Naive B cell (primary cell): ENCODE data around the gene TTC23. TPM values are rescaled to one million over a fixed set of nuclear protein-coding genes. Genes with fewer than 3 reads are reported as not detected.

Experiments
- ATAC-seq, 2 donors: fragments of 150-1000 bp; cut with Tn5 transposase; 2 replicates each; pipeline ENCODE4 v1.10.0; 2021; ENCODE audit warnings: low read depth in 2 of 2, mild to moderate bottlenecking in 2 of 2, moderate library complexity in 2 of 2
- DNase-seq: peaks from one replicate; pipeline ENCODE4 v3.0.0; 2022
- H3K27ac Mint-ChIP-seq, 6 donors: one replicate each; pipeline ENCODE4 v1.8.0; 2020 to 2022; ENCODE audit warnings: mild to moderate bottlenecking in 6 of 6, mixed read lengths in 6 of 6, moderate library complexity in 5 of 6, inconsistent platforms in 2 of 6
- H3K27me3 Mint-ChIP-seq, 3 donors: one replicate each; pipeline ENCODE4 v1.8.0; 2021 to 2022; ENCODE audit warnings: mixed read lengths in 3 of 3, mild to moderate bottlenecking in 1 of 3
- H3K36me3 Mint-ChIP-seq, 2 donors: one replicate each; pipeline ENCODE4 v1.8.0; 2020 to 2022; ENCODE audit warnings: mixed read lengths in 2 of 2, inconsistent platforms in 1 of 2, mild to moderate bottlenecking in 1 of 2
- H3K4me1 Mint-ChIP-seq, 3 donors: one replicate each; pipeline ENCODE4 v1.8.0; 2020 to 2022; ENCODE audit warnings: mixed read lengths in 3 of 3, inconsistent platforms in 1 of 3, mild to moderate bottlenecking in 1 of 3, moderate library complexity in 1 of 3
- H3K4me3 Mint-ChIP-seq, 8 donors: one replicate each; pipeline ENCODE4 v1.8.0; 2020 to 2022; ENCODE audit warnings: mild to moderate bottlenecking in 8 of 8, mixed read lengths in 8 of 8, moderate library complexity in 8 of 8, inconsistent platforms in 2 of 8
- H3K9me3 Mint-ChIP-seq, 7 donors: one replicate each; pipeline ENCODE4 v1.8.0; 2020 to 2022; ENCODE audit warnings: mixed read lengths in 7 of 7, mild to moderate bottlenecking in 5 of 7, inconsistent platforms in 2 of 7, moderate library complexity in 1 of 7
- polyA plus RNA-seq, 6 donors: library from polyadenylated mRNA; unstranded; fragments of 300-500 nt; fragmentation: Illumina TruSeq; gene quantifications; one replicate each; pipeline ENCODE4 v1.2.3, GENCODE V29; 2021; ENCODE audit warnings: low read depth in 6 of 6

TTC23 gene
- polyA plus RNA-seq, 6 donors from 2014 or later: 0.58 to 1.1 (median 0.96) TPM; not detected in 3

GRCh38 chr15:99176757-99177156, 72.6 kb downstream of the TTC23 start:
- DNase-seq (no peak), ATAC-seq (no peak)
- Mint-ChIP-seq H3K4me3 (no peak overlapping the region), H3K27me3 (no peaks in the 10 kb centered on the region), H3K4me1 (no peaks in the 10 kb centered on the region), H3K27ac (no peak overlapping the region), H3K9me3 (no peaks in the 10 kb centered on the region), H3K36me3 (no peaks in the 10 kb centered on the region)

GRCh38 chr15:99174567-99175395, 74.6 kb downstream of the TTC23 start:
- Mint-ChIP-seq H3K4me3 (no peak overlapping the region), H3K27ac (peak overlapping the region in 3 of 6 donors; percentile 57 to 69 (median 65)), H3K27me3 (no peaks in the 10 kb centered on the region), H3K36me3 (no peaks in the 10 kb centered on the region), H3K9me3 (no peaks in the 10 kb centered on the region), H3K4me1 (no peaks in the 10 kb centered on the region)
- ATAC-seq: no peak
- DNase-seq: no peak

DNA sequence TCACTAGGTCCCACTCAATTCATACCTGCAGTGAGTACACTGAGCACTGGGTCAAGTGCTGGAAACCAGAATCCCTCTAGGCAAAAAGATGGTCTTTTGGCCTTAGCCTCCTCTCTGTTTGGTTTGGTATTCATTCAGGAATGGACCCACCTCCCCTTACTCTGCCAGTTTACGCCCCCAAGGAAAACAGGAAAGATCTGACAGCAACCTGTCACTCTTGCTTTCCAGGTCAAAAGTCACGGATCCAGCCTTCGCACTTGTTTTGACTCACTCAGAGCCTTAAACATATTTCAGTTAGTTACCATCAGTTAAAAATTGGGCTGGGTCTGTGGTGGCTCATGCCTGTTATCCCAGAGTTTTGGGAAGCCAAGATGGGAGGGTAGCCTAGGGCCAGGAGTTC, 76.4 kb downstream of the TTC23 start:
- H3K27me3 Mint-ChIP-seq: no peaks in the 10 kb centered on the region
- no peaks in the 10 kb centered on the region for H3K9me3 Mint-ChIP-seq
- peak overlapping the region in 1 of 6 donors; percentile 26 for H3K27ac Mint-ChIP-seq
- no peaks in the 10 kb centered on the region for H3K36me3 Mint-ChIP-seq
- no peak for ATAC-seq
- peaks cover 7 to 16% (median 10%) of the 10 kb centered on the region in 3 donors for H3K4me1 Mint-ChIP-seq
- DNase-seq: no peak
- no peak overlapping the region for H3K4me3 Mint-ChIP-seq

- Mint-ChIP-seq H3K4me1 (peaks cover 12 to 23% (median 18%) of the 10 kb centered on the region in 3 donors), H3K4me3 (no peak overlapping the region), H3K27ac (no peak overlapping the region), H3K27me3 (no peaks in the 10 kb centered on the region), H3K36me3 (no peaks in the 10 kb centered on the region), H3K9me3 (no peaks in the 10 kb centered on the region)
- ATAC-seq (no peak), DNase-seq (no peak)
These were observed 77.2 kb downstream of the TTC23 start for GRCh38 chr15:99172171-99172570.

- no peak overlapping the region for H3K27ac Mint-ChIP-seq
- no peaks in the 10 kb centered on the region for H3K36me3 Mint-ChIP-seq
- H3K9me3 Mint-ChIP-seq: no peaks in the 10 kb centered on the region
- no peaks in the 10 kb centered on the region for H3K27me3 Mint-ChIP-seq
- no peak for ATAC-seq
- peaks cover 13 to 23% (median 18%) of the 10 kb centered on the region in 3 donors for H3K4me1 Mint-ChIP-seq
- H3K4me3 Mint-ChIP-seq: no peak overlapping the region
- DNase-seq: no peak
These were observed 78.8 kb downstream of the TTC23 start for GRCh38 chr15:99170476-99171065.

GRCh38 chr15:99169769-99170311, 79.5 kb downstream of the TTC23 start:
- no peak overlapping the region for H3K4me3 Mint-ChIP-seq
- DNase-seq (no peak), ATAC-seq (no peak)
- no peaks in the 10 kb centered on the region for H3K27me3 Mint-ChIP-seq
- no peaks in the 10 kb centered on the region for H3K36me3 Mint-ChIP-seq
- no peaks in the 10 kb centered on the region for H3K9me3 Mint-ChIP-seq
- peaks cover 13 to 23% (median 18%) of the 10 kb centered on the region in 3 donors for H3K4me1 Mint-ChIP-seq
- peak overlapping the region in 1 of 6 donors; percentile 93 for H3K27ac Mint-ChIP-seq

- DNase-seq (no peak), ATAC-seq (peak in 1 of 2 donors; percentile 60)
- Mint-ChIP-seq H3K4me1 (peaks cover 13 to 23% (median 18%) of the 10 kb centered on the region in 3 donors), H3K27me3 (no peaks in the 10 kb centered on the region), H3K27ac (peak overlapping the region in 3 of 6 donors; percentile 53 to 93 (median 68)), H3K4me3 (no peak overlapping the region), H3K36me3 (no peaks in the 10 kb centered on the region), H3K9me3 (no peaks in the 10 kb centered on the region)
These were observed 80.5 kb downstream of the TTC23 start for GRCh38 chr15:99168601-99169580.

DNA sequence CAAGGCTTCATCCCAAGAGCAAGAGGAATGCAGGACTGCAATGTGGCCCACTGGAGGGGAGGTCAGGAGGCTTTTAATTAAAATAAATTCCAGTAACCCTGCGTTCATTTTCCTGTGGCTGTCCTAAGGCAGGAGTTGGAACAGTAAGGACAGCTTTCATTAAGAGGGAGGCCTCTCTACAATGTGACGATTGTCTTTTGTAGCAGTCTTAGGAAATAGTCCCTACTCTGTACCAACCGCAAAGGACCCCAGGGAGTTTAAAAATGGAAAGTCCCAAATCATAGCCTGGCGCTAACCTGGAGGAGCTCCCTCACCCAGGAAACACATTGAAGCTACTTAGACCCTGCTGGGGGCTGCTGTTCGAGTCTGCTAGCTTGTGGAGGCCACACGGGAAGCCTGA, 81.7 kb downstream of the TTC23 start:
- no peaks in the 10 kb centered on the region for H3K27me3 Mint-ChIP-seq
- H3K4me3 Mint-ChIP-seq: no peak overlapping the region
- H3K27ac Mint-ChIP-seq: peak overlapping the region in 1 of 6 donors; percentile 44
- H3K9me3 Mint-ChIP-seq: no peaks in the 10 kb centered on the region
- H3K36me3 Mint-ChIP-seq: no peaks in the 10 kb centered on the region
- no peak for DNase-seq
- H3K4me1 Mint-ChIP-seq: peaks cover 13 to 29% (median 23%) of the 10 kb centered on the region in 3 donors
- ATAC-seq: peak; percentile 51 to 73

DNA sequence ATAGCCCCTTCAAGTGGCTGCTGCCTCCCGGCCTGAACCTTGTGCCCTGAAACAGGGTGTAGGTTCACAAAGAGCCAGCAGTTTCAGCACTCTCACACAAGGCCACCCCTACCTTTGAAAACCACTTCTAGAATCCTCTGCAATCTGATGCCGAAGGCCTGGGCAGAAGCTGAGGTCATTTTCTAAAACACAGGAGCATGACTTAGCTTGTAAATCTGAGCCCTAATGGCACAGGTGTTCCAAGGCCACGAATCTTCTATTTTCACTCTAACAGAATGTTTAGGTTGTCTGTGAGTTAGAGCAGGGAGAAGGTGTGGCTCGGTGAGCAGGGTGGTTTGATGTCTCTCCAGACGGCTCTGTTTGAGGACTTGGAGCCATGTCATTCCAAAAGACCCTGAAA, 82.2 kb downstream of the TTC23 start:
- H3K36me3 Mint-ChIP-seq: no peaks in the 10 kb centered on the region
- peak overlapping the region in 1 of 6 donors; percentile 44 for H3K27ac Mint-ChIP-seq
- ATAC-seq: no peak
- H3K9me3 Mint-ChIP-seq: no peaks in the 10 kb centered on the region
- DNase-seq: no peak
- no peak overlapping the region for H3K4me3 Mint-ChIP-seq
- no peaks in the 10 kb centered on the region for H3K27me3 Mint-ChIP-seq
- H3K4me1 Mint-ChIP-seq: peaks cover 13 to 33% (median 23%) of the 10 kb centered on the region in 3 donors

- ATAC-seq (no peak), DNase-seq (no peak)
- H3K9me3 Mint-ChIP-seq: no peaks in the 10 kb centered on the region
- H3K36me3 Mint-ChIP-seq: no peaks in the 10 kb centered on the region
- no peak overlapping the region for H3K4me3 Mint-ChIP-seq
- no peak overlapping the region for H3K27ac Mint-ChIP-seq
- no peaks in the 10 kb centered on the region for H3K27me3 Mint-ChIP-seq
- peaks cover 13 to 33% (median 23%) of the 10 kb centered on the region in 3 donors for H3K4me1 Mint-ChIP-seq
These were observed 83.3 kb downstream of the TTC23 start for GRCh38 chr15:99165956-99166689.

- Mint-ChIP-seq H3K27ac (no peak overlapping the region), H3K4me1 (peaks cover 13 to 33% (median 23%) of the 10 kb centered on the region in 3 donors)
These were observed 84.2 kb downstream of the TTC23 start for GRCh38 chr15:99165020-99165790.

GRCh38 chr15:99164119-99164518, 85.3 kb downstream of the TTC23 start:
- H3K36me3 Mint-ChIP-seq: no peaks in the 10 kb centered on the region
- no peak overlapping the region for H3K27ac Mint-ChIP-seq
- peaks cover 10 to 28% (median 19%) of the 10 kb centered on the region in 3 donors for H3K4me1 Mint-ChIP-seq
- H3K27me3 Mint-ChIP-seq: no peaks in the 10 kb centered on the region
- DNase-seq: no peak
- ATAC-seq: no peak
- no peak overlapping the region for H3K4me3 Mint-ChIP-seq
- no peaks in the 10 kb centered on the region for H3K9me3 Mint-ChIP-seq

More at GRCh38 chr15:99165020-99165790, 84.2 kb downstream of the TTC23 start:
- H3K27me3 Mint-ChIP-seq: no peaks in the 10 kb centered on the region
- no peak for ATAC-seq
- DNase-seq: no peak
- no peak overlapping the region for H3K4me3 Mint-ChIP-seq
- H3K9me3 Mint-ChIP-seq: no peaks in the 10 kb centered on the region
- H3K36me3 Mint-ChIP-seq: no peaks in the 10 kb centered on the region
